K562 (cell line): ENCODE measurements around the gene ZBTB49. TPM values are rescaled to one million over a fixed set of nuclear protein-coding genes. Genes with fewer than 3 reads are reported as not detected.

Experiments
- ARID3A ChIP-seq: IDR thresholded peaks from 2 replicates; pipeline ENCODE4 v1.6.1; 2012; ENCODE audit warnings: low read depth, low read length, improper control_type of control experiment, borderline replicate concordance
- BCL6 ChIP-seq: fragments of 250-450 bp; sonication (Bioruptor Pico); IDR thresholded peaks from 2 replicates; pipeline ENCODE4 v1.4.0; 2020
- CTBP1 ChIP-seq: fragments of 450-650 bp; IDR thresholded peaks from 2 replicates; pipeline ENCODE4 v1.6.1; 2016; ENCODE audit warnings: borderline replicate concordance
- ETV1 ChIP-seq: fragments of 450-650 bp; conservative IDR thresholded peaks from 2 replicates; pipeline ENCODE4 v1.6.1; 2016; ENCODE audit warnings: missing genetic modification characterization, control low read depth, low read depth, missing compliant biosample characterization
- GABPA ChIP-seq: fragments of 200-800 bp; sonication (Bioruptor generic); conservative IDR thresholded peaks from 2 replicates; pipeline ENCODE4 v1.6.1; 2016; ENCODE audit warnings: low read depth, missing genetic modification characterization, missing compliant biosample characterization
- GTF3C2 ChIP-seq: IDR thresholded peaks from 3 replicates; pipeline ENCODE4 v1.6.1; 2011; ENCODE audit warnings: borderline replicate concordance, mild to moderate bottlenecking, moderate library complexity; ENCODE audit not compliant: insufficient read length; ENCODE audit errors: extremely low read depth
- HMG20A ChIP-seq: fragments of 450-650 bp; formaldehyde crosslinking; conservative IDR thresholded peaks from 2 replicates; pipeline ENCODE4 v1.4.0; 2020; ENCODE audit warnings: mild to moderate bottlenecking, mixed read lengths
- HOXB6 ChIP-seq: fragments of 250-450 bp; sonication (Bioruptor Pico); IDR thresholded peaks from 2 replicates; pipeline ENCODE4 v1.5.1; 2022; ENCODE audit warnings: mild to moderate bottlenecking, borderline replicate concordance
- KLF1 ChIP-seq: fragments of 450-650 bp; IDR thresholded peaks from 2 replicates; pipeline ENCODE4 v1.6.1; 2016; ENCODE audit warnings: missing genetic modification characterization, missing compliant biosample characterization
- MYBL2 ChIP-seq, 2 experiments: fragments of 450-650 bp in 1 of 2; sonication (generic) in 1 of 2; formaldehyde crosslinking in 1 of 2; IDR thresholded peaks; 2 replicates each; pipeline versions ENCODE4 v1.6.1 to v1.8.1; 2017 to 2022; ENCODE audit warnings: borderline replicate concordance in 1 of 2, inconsistent platforms in 1 of 2, low read depth in 1 of 2, mild to moderate bottlenecking in 1 of 2, missing genetic modification reagents in 1 of 2, moderate library complexity in 1 of 2
- RNF219 ChIP-seq: fragments of 250-450 bp; sonication (Bioruptor Pico); IDR thresholded peaks from 2 replicates; pipeline ENCODE4 v1.5.0; 2022; ENCODE audit warnings: mild to moderate bottlenecking
- SNAPC5 ChIP-seq: fragments of 250-450 bp; sonication (Bioruptor Pico); IDR thresholded peaks from 2 replicates; pipeline ENCODE4 v1.8.0; 2021; ENCODE audit warnings: moderate library complexity, mild to moderate bottlenecking, inconsistent platforms
- SRSF1 ChIP-seq: fragments of 200-400 bp; formaldehyde crosslinking; IDR thresholded peaks from 2 replicates; pipeline ENCODE4 v1.6.1; 2017; ENCODE audit warnings: mild to moderate bottlenecking, low read depth, low read length, moderate library complexity
- TARDBP ChIP-seq: fragments of 450-650 bp; IDR thresholded peaks from 2 replicates; pipeline ENCODE4 v1.6.1; 2016
- TCF7L2 ChIP-seq: fragments of 150-350 bp; IDR thresholded peaks from 2 replicates; pipeline ENCODE4 v1.6.1; 2016; ENCODE audit warnings: low read depth, mild to moderate bottlenecking, low read length, moderate library complexity
- ZNF79 ChIP-seq: fragments of 250-450 bp; sonication (Bioruptor Pico); IDR thresholded peaks from 2 replicates; pipeline ENCODE4 v1.4.0; 2020; ENCODE audit warnings: low read depth, mild to moderate bottlenecking, moderate library complexity
- ZSCAN32 ChIP-seq: fragments of 450-650 bp; formaldehyde crosslinking; IDR thresholded peaks from 2 replicates; pipeline ENCODE4 v1.4.0; 2020; ENCODE audit warnings: mild to moderate bottlenecking, moderate library complexity
- polyA plus RNA-seq, 8 experiments: library from polyadenylated mRNA; depleted of rRNA in 4 of 8; stranded (reverse) in 5 of 8; unstranded in 3 of 8; fragments of >200 nt; fragmentation: Nextera tagmentation in 2 of 8; fragmentation: Illumina TruSeq in 1 of 8; extraction: Ambion mirVana in 2 of 8; extraction: Trizol in 1 of 8; gene quantifications; 2 replicates each; pipeline versions ENCODE4 v1.2.1 to v1.2.3, GENCODE V29; 2011 to 2014; ENCODE audit warnings: inconsistent platforms in 1 of 8, missing spikeins in 1 of 8
- total RNA-seq, 7 experiments: library from RNA; depleted of rRNA in 6 of 7; stranded (reverse); fragments of >200 nt in 6 of 7; fragmentation: Illumina TruSeq in 2 of 7; extraction: Trizol in 2 of 7; gene quantifications; 2 replicates each; pipeline versions ENCODE4 v1.2.1 to v1.2.3, GENCODE V29; 2011 to 2021; ENCODE audit warnings: low replicate concordance in 1 of 7
- TF ChIP-seq, protein P1 (sequence below): fragments of 450-650 bp; conservative IDR thresholded peaks from 2 replicates; pipeline ENCODE4 v1.6.1; 2016; ENCODE audit warnings: missing genetic modification characterization, low read depth, mild to moderate bottlenecking, missing compliant biosample characterization, moderate library complexity

Gene ZBTB49
- total and polyA plus RNA-seq, 9 of the 15 experiments (the other 6 are each of a cell fraction or from before 2014, with no cell fraction given) = 0.49 to 8.0 (median 4.2) TPM

DNA sequence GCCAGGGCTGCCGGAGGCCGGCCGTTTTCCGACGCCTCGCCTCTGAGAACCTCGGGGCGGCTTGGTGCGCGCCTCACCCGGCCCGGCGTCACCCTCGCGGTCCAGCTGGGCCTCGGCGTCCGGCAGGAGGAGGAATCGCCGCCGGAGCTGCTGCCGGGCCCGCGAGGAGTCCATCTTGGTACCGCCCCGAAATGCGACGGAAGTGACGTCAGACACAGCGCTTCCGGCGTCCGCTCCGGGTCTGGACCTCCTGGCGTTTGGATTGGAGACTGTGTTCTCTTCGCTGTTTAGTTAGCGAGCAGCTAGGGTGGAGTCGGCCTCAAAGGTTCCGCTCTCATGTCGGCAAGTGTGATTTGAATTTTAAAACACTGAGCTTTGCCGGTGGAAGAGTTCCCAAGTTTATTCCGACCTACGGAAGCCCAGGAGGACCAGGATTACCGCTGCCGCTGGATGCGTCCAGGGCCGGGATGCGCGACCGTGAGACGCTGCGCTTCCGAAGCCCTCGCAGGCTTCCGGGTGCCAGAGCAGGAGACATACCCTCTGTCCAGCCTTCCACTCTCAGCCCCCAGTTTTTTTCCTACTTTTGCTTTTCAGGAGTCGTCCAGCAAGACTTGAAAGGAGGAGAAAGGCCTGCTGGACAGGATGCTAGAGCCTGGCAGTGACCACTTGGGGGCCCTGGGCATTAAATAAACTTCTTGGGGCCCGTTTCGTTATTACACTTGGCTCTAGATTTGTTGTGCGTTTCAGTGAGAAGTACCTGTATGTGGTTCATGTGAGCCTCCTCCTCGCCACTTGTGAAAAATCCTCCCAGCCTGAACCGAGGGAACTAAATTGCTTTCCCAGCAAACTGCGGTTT is 41.8 kb upstream of the ZBTB49 start, which contains the start of gene TMEM128 (continued):
- TF ChIP-seq RNF219 (CRISPR knock-in tag) (no peak), SNAPC5 (no peak), TARDBP (no peak), TCF7L2 (no peak), CTBP1 (peak; percentile 72; the same call in 1 of the 2 replicates), SRSF1 (no peak), HOXB6 (CRISPR knock-in tag) (no peak), ZNF79 (CRISPR knock-in tag) (0 out of 2 replicates have a peak, but pooled peaks have one; percentile 20), GTF3C2 (no peak), KLF1 (tag) (peak; percentile 77), MYBL2 (IDR thresholded peaks at IDR 0.05; ENCODE audit: low read depth) (no peak; the same call in 1 of the 2 replicates), MYBL2 (CRISPR knock-in tag; IDR thresholded peaks at IDR 0.05; ENCODE audit: borderline replicate concordance) (no peak), ARID3A (no peak), ETV1 (tag) (peak; percentile 93), BCL6 (CRISPR knock-in tag) (no peak), ZSCAN32 (CRISPR knock-in tag) (no peak), GABPA (tag) (peak; percentile 99), HMG20A (CRISPR knock-in tag) (no peak)
- TF ChIP-seq, protein P1, sequence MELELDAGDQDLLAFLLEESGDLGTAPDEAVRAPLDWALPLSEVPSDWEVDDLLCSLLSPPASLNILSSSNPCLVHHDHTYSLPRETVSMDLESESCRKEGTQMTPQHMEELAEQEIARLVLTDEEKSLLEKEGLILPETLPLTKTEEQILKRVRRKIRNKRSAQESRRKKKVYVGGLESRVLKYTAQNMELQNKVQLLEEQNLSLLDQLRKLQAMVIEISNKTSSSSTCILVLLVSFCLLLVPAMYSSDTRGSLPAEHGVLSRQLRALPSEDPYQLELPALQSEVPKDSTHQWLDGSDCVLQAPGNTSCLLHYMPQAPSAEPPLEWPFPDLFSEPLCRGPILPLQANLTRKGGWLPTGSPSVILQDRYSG (tag) = 0 out of 2 replicates have a peak, but pooled peaks have one; percentile 38
